GM12878 (cell line): ENCODE results near the gene MMP10.
A peak's percentile ranks its signal among the peaks of the same experiment; 100 is the strongest.

ENCODE experiments used
- EP300 ChIP-seq, 2 experiments: fragments of 150-350 bp in 1 of 2; IDR thresholded peaks; 2 replicates each; pipeline ENCODE4 v1.6.1; 2011 to 2012; ENCODE audit warnings: low read depth in 2 of 2, low read length in 2 of 2, borderline replicate concordance in 1 of 2, improper control_type of control experiment in 1 of 2, inconsistent platforms in 1 of 2; ENCODE audit not compliant: control insufficient read depth in 1 of 2
- EZH2 ChIP-seq: IDR thresholded peaks from 2 replicates; pipeline ENCODE4 v1.6.1; 2012; ENCODE audit warnings: low read depth, mild to moderate bottlenecking, control low read depth, inconsistent platforms, low read length, borderline replicate concordance; ENCODE audit not compliant: control insufficient read depth
- HDAC2 ChIP-seq: fragments of 200-600 bp; sonication (generic); IDR thresholded peaks from 2 replicates; pipeline ENCODE4 v1.6.1; 2017
- NR2C2 ChIP-seq: IDR thresholded peaks from 2 replicates; pipeline ENCODE4 v1.6.1; 2011; ENCODE audit warnings: borderline replicate concordance, low read depth; ENCODE audit not compliant: control insufficient read depth, insufficient read length
- TF ChIP-seq, protein P1 (sequence below), 3 experiments: IDR thresholded peaks in 2 of 3; conservative IDR thresholded peaks in 1 of 3; 2 replicates each; pipeline ENCODE4 v1.5.1; 2011; ENCODE audit warnings: low read depth in 3 of 3, low read length in 3 of 3, mild to moderate bottlenecking in 3 of 3, control low read depth in 2 of 3, moderate library complexity in 2 of 3, inconsistent platforms in 1 of 3, mixed read lengths in 1 of 3; ENCODE audit not compliant: control insufficient read depth in 2 of 3, insufficient read depth in 1 of 3; ENCODE audit errors: extremely low read depth in 1 of 3

DNA sequence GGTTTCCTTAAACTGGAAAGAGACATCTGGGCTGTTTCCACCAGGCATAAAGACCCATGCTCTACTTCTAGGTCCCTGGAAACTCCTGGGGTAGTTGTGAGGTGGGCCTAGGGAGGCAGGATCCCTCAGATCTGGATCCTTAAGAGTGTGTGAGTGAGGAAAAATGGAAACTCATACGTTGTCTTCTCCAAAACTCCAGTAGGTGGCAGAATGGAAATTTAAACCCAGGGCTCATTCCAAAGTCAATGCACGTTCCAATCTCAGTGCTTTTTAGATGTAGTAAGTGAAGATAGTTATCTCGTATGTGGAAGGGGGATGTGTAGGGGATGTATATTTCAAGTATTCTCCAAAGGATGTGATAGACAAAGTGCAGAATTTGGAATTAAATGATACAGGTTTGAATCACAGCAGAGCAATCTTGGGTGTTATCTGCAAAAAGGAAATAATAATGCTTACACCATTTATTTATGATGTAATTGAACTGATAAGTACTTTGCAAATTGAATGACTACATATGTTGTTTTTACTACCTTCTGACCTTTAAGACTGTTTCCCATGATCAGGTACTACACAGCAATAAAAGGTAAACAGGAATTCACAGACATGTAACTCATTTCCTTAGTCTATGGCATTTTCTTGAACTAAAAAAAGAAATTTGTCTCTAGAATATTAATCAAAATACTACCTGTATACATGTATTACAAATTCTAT, 30.7 kb upstream of the MMP10 start:
- TF ChIP-seq NR2C2 (no peak), EP300 (IDR thresholded peaks at IDR 0.05; ENCODE audit: borderline replicate concordance in 1 of 2, control insufficient read depth in 1 of 2, low read depth in 2 of 2, low read length in 2 of 2) (no peak), HDAC2 (no peak), EZH2 (no peak)
- TF ChIP-seq, protein P1, sequence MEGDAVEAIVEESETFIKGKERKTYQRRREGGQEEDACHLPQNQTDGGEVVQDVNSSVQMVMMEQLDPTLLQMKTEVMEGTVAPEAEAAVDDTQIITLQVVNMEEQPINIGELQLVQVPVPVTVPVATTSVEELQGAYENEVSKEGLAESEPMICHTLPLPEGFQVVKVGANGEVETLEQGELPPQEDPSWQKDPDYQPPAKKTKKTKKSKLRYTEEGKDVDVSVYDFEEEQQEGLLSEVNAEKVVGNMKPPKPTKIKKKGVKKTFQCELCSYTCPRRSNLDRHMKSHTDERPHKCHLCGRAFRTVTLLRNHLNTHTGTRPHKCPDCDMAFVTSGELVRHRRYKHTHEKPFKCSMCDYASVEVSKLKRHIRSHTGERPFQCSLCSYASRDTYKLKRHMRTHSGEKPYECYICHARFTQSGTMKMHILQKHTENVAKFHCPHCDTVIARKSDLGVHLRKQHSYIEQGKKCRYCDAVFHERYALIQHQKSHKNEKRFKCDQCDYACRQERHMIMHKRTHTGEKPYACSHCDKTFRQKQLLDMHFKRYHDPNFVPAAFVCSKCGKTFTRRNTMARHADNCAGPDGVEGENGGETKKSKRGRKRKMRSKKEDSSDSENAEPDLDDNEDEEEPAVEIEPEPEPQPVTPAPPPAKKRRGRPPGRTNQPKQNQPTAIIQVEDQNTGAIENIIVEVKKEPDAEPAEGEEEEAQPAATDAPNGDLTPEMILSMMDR (IDR thresholded peaks at IDR 0.05 in 2 of 3, conservative IDR thresholded peaks at IDR 0.05 in 1 of 3; ENCODE audit: control insufficient read depth in 2 of 3, extremely low read depth in 1 of 3, insufficient read depth in 1 of 3, low read depth in 3 of 3, low read length in 3 of 3): peak; percentile 28 to 40 (median 28); a peak in 4 of 6 replicates
